HepG2 (cell line): ENCODE measurements around the gene CPLANE1. TPM values are rescaled to one million over a fixed set of nuclear protein-coding genes. Genes with fewer than 3 reads are reported as not detected.

Source experiments
- ATAC-seq: fragments of 200-7000 bp; cut with Tn5 transposase; 3 replicates; pipeline ENCODE4 v1.9.1; 2020; ENCODE audit warnings: mild to moderate bottlenecking, moderate library complexity
- BruUV-seq: library from RNA; stranded (reverse); fragments of 400-500 nt; replicated peaks from 2 replicates; lab custom pipeline; 2021; lab: Mats Ljungman, UMichigan
- CTCF ChIA-PET: fragments of 300-600 bp; formaldehyde crosslinking; extraction: SDS; loops from one replicate; lab custom pipeline; 2021; ENCODE audit warnings: low total read pairs, inconsistent platforms, low intra/inter-chr PET ratio; lab: Yijun Ruan, JAX
- POLR2A ChIA-PET: fragments of 350-600 bp; sonication (Branson Sonifier 250); formaldehyde crosslinking; loops from one replicate; lab custom pipeline; 2020; ENCODE audit warnings: antibody characterized with exemption, inconsistent platforms; lab: Yijun Ruan, JAX
- DNase-seq: peaks from one replicate; pipeline ENCODE4 v3.0.0-alpha.2; 2015; ENCODE audit warnings: low spot score
- FAIRE-seq: peaks from 3 replicates; lab custom pipeline; 2011; peaks lifted over from hg19 to GRCh38; lab: Jason Lieb, UNC
- H2AFZ ChIP-seq: one replicate; pipeline ENCODE4 v1.6.1; 2011; ENCODE audit warnings: low read length, inconsistent platforms
- H3K27ac ChIP-seq: fragments of 300-600 bp; 3 replicates; pipeline ENCODE4 v1.8.0; 2011; ENCODE audit warnings: mixed run types, mild to moderate bottlenecking, mixed read lengths, low read length, inconsistent platforms; ENCODE audit not compliant: insufficient read depth; ENCODE audit errors: extremely low read length
- H3K27me3 ChIP-seq, 2 experiments: fragments of 200-600 bp in 1 of 2; 2 replicates in 1 of 2; 3 replicates in 1 of 2; pipeline versions ENCODE4 v1.6.0 to v1.8.0; 2011; ENCODE audit warnings: low read length in 2 of 2, mild to moderate bottlenecking in 2 of 2, moderate library complexity in 2 of 2, inconsistent platforms in 1 of 2; ENCODE audit not compliant: insufficient read depth in 2 of 2, control insufficient read depth in 1 of 2
- H3K36me3 ChIP-seq, 2 experiments: fragments of 200-600 bp in 1 of 2; replicated peaks in 1 of 2; 2 replicates in 1 of 2; 3 replicates in 1 of 2; pipeline versions ENCODE4 v1.5.1 to v1.8.0; 2011; ENCODE audit warnings: low read length in 2 of 2, inconsistent platforms in 1 of 2; ENCODE audit not compliant: insufficient read depth in 2 of 2, control insufficient read depth in 1 of 2
- H3K4me1 ChIP-seq: 2 replicates; pipeline ENCODE4 v1.5.1; 2012; ENCODE audit warnings: low read length, inconsistent platforms; ENCODE audit not compliant: insufficient read depth
- H3K4me2 ChIP-seq: 2 replicates; pipeline ENCODE4 v1.6.0; 2011; ENCODE audit warnings: low read depth, low read length, inconsistent platforms
- H3K4me3 ChIP-seq, 3 experiments: fragments of 200-600 bp in 1 of 3; sonication (generic), shearing (Covaris generic) in 1 of 3; replicated peaks in 1 of 3; 2 replicates each; pipeline ENCODE4 v1.5.1; 2011 to 2016; ENCODE audit warnings: low read length in 3 of 3, inconsistent platforms in 2 of 3, low read depth in 2 of 3, mild to moderate bottlenecking in 2 of 3, control low read depth in 1 of 3, mixed read lengths in 1 of 3; ENCODE audit not compliant: insufficient read depth in 1 of 3
- H3K79me2 ChIP-seq: one replicate; pipeline ENCODE4 v1.6.1; 2011; ENCODE audit warnings: low read length, inconsistent platforms; ENCODE audit not compliant: insufficient read depth
- H3K9ac ChIP-seq: 2 replicates; pipeline ENCODE4 v1.6.0; 2011; ENCODE audit warnings: mild to moderate bottlenecking, low read depth, low read length, inconsistent platforms; ENCODE audit not compliant: insufficient read depth
- H3K9me3 ChIP-seq: 2 replicates; pipeline ENCODE4 v1.5.1; 2012; ENCODE audit warnings: mild to moderate bottlenecking, low read length
- H4K20me1 ChIP-seq: 2 replicates; pipeline ENCODE4 v1.6.0; 2011; ENCODE audit warnings: inconsistent platforms, mild to moderate bottlenecking, low read length, moderate library complexity; ENCODE audit not compliant: insufficient read depth
- CEBPB ChIP-seq: IDR thresholded peaks from 2 replicates; pipeline ENCODE4 v1.6.1; 2011; ENCODE audit warnings: low read depth, low read length, improper control_type of control experiment, borderline replicate concordance
- ELF3 ChIP-seq: IDR thresholded peaks from 2 replicates; pipeline ENCODE4 v1.6.1; 2016; ENCODE audit warnings: missing genetic modification reagents, missing compliant biosample characterization
- GATAD2A ChIP-seq: IDR thresholded peaks from 2 replicates; pipeline ENCODE4 v1.6.1; 2016
- GTF2F1 ChIP-seq: fragments of 150-350 bp; IDR thresholded peaks from 2 replicates; pipeline ENCODE4 v1.6.1; 2014; ENCODE audit warnings: low read length
- HOXA9 ChIP-seq: sonication (generic); formaldehyde crosslinking; IDR thresholded peaks from 2 replicates; pipeline ENCODE4 v1.8.1; 2022; ENCODE audit warnings: missing genetic modification reagents, mild to moderate bottlenecking, moderate library complexity, borderline replicate concordance
- JDP2 ChIP-seq: sonication (generic); formaldehyde crosslinking; IDR thresholded peaks from 2 replicates; pipeline ENCODE4 v1.8.1; 2022; ENCODE audit warnings: missing genetic modification reagents, borderline replicate concordance
- NFYB ChIP-seq: sonication (generic); formaldehyde crosslinking; IDR thresholded peaks from 2 replicates; pipeline ENCODE4 v1.4.0; 2020; ENCODE audit warnings: missing genetic modification reagents
- ZNF549 ChIP-seq: sonication (generic); formaldehyde crosslinking; IDR thresholded peaks from 2 replicates; pipeline ENCODE4 v1.5.0; 2020; ENCODE audit warnings: missing genetic modification reagents
- ZNF713 ChIP-seq: sonication (generic); formaldehyde crosslinking; IDR thresholded peaks from 2 replicates; pipeline ENCODE4 v1.4.0; 2020; ENCODE audit warnings: mild to moderate bottlenecking, missing genetic modification reagents
- ZNF746 ChIP-seq: sonication (generic); formaldehyde crosslinking; IDR thresholded peaks from 2 replicates; pipeline ENCODE4 v1.8.0; 2022; ENCODE audit warnings: mild to moderate bottlenecking, missing genetic modification reagents
- ZNF83 ChIP-seq: sonication (generic); formaldehyde crosslinking; IDR thresholded peaks from 2 replicates; pipeline ENCODE4 v1.4.0; 2020; ENCODE audit warnings: missing genetic modification reagents, mild to moderate bottlenecking, borderline replicate concordance
- WGBS: methylation state at CpG from one replicate; pipeline ENCODE4 v1.1.6; 2017; ENCODE audit warnings: low lambda C conversion rate; 5-methylcytosine and 5-hydroxymethylcytosine counted together
- in situ Hi-C: cut with HindIII; loops from 2 replicates; pipeline ENCODE4 v1.10.0; 2017; ENCODE audit warnings: low pct_unique_long_range_greater_than_20kb; ENCODE audit not compliant: extremely low pct_ligation_motif_present
- intact Hi-C: fragments of 100-400 bp; cut with micrococcal nuclease; formaldehyde crosslinking; loops from one replicate; pipeline ENCODE4 v1.10.0; 2022; ENCODE audit not compliant: unreplicated experiment
- polyA plus RNA-seq, 8 experiments: library from polyadenylated mRNA; depleted of rRNA in 3 of 8; stranded (reverse) in 7 of 8; unstranded in 1 of 8; fragments of >200 nt; fragmentation: Illumina TruSeq in 4 of 8; extraction: Trizol in 4 of 8; gene quantifications; 2 replicates each; pipeline versions ENCODE4 v1.2.1 to v1.2.3, GENCODE V29; 2011 to 2016; ENCODE audit warnings: low read depth in 4 of 8, missing spikeins in 1 of 8, mixed read lengths in 1 of 8; ENCODE audit not compliant: insufficient read depth in 1 of 8
- total RNA-seq, 5 experiments: library from RNA; depleted of rRNA; stranded (reverse); fragments of >200 nt; fragmentation: Illumina TruSeq; extraction: Trizol; gene quantifications; 2 replicates each; pipeline ENCODE4 v1.2.3, GENCODE V29; 2016; ENCODE audit warnings: low read depth in 1 of 5
- TF ChIP-seq, protein P1 (sequence below): sonication (generic); formaldehyde crosslinking; IDR thresholded peaks from 2 replicates; pipeline ENCODE4 v1.8.0; 2022; ENCODE audit warnings: low read depth, missing genetic modification reagents
- TF ChIP-seq, protein P2 (sequence below): sonication (generic); formaldehyde crosslinking; IDR thresholded peaks from 2 replicates; pipeline ENCODE4 v1.8.1; 2023; ENCODE audit warnings: mild to moderate bottlenecking, missing genetic modification reagents, borderline replicate concordance

Gene CPLANE1
- total and polyA plus RNA-seq, 2 of the 13 experiments (the other 11 are each of a cell fraction or from before 2014, with no cell fraction given), result 6.3 to 9.9 TPM

DNA sequence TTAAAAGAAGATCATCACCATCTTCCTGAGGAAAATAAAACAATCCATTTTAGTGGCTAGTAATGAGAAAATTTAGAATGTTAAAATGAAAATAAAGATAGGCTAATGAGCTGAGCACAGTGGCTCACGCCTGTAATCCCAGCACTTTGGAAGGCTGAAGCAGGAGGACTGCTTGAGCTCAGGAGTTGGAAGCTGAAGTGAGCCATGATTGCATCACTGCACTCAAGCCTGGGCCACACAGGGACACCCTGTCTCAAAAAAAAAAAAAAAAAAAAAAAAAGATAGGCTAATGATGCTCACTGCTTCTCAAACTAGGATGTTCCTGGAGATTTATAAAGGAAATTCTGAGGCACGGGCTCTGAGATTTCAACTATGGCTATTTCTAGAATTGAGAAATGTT lies 50.3 kb downstream of the CPLANE1 start:
- intact Hi-C loops, result no loop called here
- no peak for ATAC-seq
- DNase-seq, result no peak
- no peaks in the 10 kb centered on the region for H4K20me1 ChIP-seq
- H3K4me1 ChIP-seq, result no peaks in the 10 kb centered on the region
- BruUV-seq, result no TSS peak
- no peak overlapping the region for H3K27ac ChIP-seq
- H3K9me3 ChIP-seq, result no peaks in the 10 kb centered on the region
- 94% methylated on average over 2 of the region's 2 CpGs for WGBS
- H3K4me3 ChIP-seq, result no peak overlapping the region
- ChIA-PET CTCF (no interaction called here), POLR2A (no interaction called here)
- in situ Hi-C loops, result no loop called here
- H3K27me3 ChIP-seq, result no peaks in the 10 kb centered on the region
- H3K79me2 ChIP-seq, result no peaks in the 10 kb centered on the region
- H3K4me2 ChIP-seq, result no peak overlapping the region
- TF ChIP-seq ZNF83 (CRISPR knock-in tag) (no peak), NFYB (CRISPR knock-in tag) (no peak), ELF3 (CRISPR knock-in tag) (no peak), ZNF713 (CRISPR knock-in tag) (no peak), ZNF549 (CRISPR knock-in tag) (no peak), ZNF746 (CRISPR knock-in tag) (no peak), GATAD2A (CRISPR knock-in tag) (no peak), CEBPB (no peak), GTF2F1 (no peak), HOXA9 (no peak), JDP2 (no peak)
- TF ChIP-seq, protein P1, sequence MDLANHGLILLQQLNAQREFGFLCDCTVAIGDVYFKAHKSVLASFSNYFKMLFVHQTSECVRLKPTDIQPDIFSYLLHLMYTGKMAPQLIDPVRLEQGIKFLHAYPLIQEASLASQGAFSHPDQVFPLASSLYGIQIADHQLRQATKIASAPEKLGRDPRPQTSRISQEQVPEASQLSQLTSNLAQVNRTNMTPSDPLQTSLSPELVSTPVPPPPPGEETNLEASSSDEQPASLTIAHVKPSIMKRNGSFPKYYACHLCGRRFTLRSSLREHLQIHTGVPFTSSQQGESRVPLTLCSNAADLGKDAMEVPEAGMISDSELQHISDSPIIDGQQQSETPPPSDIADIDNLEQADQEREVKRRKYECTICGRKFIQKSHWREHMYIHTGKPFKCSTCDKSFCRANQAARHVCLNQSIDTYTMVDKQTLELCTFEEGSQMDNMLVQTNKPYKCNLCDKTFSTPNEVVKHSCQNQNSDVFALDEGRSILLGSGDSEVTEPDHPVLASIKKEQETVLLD, result no peak
- TF ChIP-seq, protein P2, sequence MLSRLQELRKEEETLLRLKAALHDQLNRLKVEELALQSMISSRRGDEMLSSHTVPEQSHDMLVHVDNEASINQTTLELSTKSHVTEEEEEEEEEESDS (CRISPR knock-in tag), result no peak
- no peak for FAIRE-seq
- H3K9ac ChIP-seq, result no peak overlapping the region
- H3K36me3 ChIP-seq, result 0 out of 5 replicates have a peak, but pooled peaks cover 0 to 6% of the 10 kb centered on the region in 2 experiments
- H2AFZ ChIP-seq, result no peak overlapping the region
